HG03571 (cell line): ENCODE data around the gene GNG10.
"Not testable (repeated sequence)": the region's sequence is repeated elsewhere in the genome, so short reads cannot be mapped to it uniquely, and the experiment has no call there.

Experiments used
- ATAC-seq: cut with Tn5 transposase; IDR thresholded peaks from one replicate; pipeline ENCODE4 v1.9.1; 2021; ENCODE audit not compliant: unreplicated experiment

GNG10 gene

DNA sequence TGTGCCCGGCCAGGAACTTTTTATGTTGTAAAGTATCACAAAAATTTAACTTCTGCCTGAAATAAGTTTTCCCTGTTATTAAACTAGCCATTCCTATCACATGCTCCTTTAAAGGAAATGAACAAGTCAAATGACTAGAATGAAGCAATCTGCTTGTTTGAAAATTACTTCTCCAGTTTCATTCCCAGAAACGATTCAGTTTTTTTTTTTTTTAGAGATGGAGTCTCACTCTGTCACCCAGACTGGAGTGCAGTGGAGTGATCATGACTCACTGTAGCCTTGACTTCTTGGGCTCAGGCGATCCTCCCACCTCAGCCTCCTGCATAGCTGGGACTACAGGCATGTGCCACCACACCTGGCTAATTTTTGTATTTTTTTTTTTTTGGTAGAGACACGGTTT, 13.3 kb upstream of the GNG10 start:
- no peak for ATAC-seq

DNA sequence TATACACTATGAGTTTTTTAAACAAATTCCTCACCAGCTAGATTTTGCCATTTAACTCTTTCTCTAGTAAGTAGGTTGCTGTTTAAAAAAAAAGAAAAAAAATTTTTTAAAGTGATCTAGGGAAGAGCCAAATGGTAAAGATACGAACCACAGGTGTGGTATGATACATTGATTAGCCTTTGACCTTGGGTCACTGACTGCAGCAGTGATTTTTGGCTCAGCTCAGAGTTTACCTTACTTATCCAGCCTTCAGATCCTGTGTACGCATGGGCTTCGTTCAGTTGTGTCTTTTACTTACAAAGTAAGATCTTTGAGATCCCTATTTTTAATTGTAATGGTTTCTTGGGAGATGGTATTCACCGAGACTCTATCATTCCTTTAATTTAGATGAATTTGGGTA, 12.4 kb upstream of the GNG10 start:
- no peak for ATAC-seq

DNA sequence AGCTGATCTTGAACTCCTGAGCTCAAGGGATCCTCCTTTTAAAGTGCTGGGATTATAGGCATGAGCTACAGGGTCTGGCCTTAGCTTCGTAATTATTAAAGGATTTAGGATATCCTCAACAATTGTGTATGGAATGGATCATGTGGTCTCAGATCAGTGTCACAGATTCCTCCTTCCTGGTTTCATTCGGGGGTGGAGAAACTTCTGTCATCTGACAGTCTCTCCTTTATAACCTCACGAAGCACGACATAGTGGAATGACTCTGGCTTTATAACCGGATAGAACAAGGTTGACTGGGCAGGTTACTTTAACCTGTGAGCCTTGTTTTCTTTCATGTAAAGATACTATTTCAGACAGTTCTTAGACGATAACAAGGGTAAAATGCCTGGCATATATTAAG, 4.4 kb upstream of the GNG10 start:
- no peak for ATAC-seq

DNA sequence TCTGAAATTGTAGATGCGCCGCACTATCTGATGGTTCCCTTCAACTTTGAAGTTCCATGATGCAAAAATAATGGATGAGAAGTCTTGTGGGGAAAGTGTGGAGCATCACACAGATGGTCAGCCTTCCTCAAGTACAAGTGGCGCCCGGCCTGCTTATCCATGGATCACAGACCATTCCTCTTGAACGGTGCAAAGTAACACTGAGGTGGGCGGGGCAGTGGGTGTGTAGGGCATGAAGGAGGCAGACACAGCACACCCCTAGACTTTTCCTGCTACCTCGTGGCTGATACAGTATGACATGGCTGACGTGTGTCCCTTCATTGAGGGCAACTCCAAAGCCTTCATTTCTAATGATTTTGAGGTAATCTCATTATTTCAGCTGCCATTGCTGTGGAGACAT, 2.5 kb upstream of the GNG10 start:
- ATAC-seq = no peak

DNA sequence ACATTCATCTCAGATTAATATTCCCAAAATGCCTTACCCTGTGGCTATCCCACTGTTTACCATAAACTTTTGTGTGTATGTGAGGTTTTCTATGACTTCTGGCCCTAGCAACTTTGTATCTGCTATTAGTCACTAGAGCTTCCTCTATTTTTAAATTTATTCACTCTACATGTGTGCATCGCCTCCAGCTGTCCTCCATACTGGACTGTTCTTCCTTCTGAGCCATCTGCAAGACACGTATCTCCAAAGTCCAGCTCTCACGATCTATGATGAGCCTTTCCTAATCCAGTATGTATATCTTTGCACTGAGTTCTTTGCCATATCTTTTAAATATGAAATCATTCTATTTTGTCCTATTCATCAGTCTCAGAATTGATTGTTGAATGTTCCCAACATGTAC, 1.7 kb upstream of the GNG10 start:
- no peak for ATAC-seq

DNA sequence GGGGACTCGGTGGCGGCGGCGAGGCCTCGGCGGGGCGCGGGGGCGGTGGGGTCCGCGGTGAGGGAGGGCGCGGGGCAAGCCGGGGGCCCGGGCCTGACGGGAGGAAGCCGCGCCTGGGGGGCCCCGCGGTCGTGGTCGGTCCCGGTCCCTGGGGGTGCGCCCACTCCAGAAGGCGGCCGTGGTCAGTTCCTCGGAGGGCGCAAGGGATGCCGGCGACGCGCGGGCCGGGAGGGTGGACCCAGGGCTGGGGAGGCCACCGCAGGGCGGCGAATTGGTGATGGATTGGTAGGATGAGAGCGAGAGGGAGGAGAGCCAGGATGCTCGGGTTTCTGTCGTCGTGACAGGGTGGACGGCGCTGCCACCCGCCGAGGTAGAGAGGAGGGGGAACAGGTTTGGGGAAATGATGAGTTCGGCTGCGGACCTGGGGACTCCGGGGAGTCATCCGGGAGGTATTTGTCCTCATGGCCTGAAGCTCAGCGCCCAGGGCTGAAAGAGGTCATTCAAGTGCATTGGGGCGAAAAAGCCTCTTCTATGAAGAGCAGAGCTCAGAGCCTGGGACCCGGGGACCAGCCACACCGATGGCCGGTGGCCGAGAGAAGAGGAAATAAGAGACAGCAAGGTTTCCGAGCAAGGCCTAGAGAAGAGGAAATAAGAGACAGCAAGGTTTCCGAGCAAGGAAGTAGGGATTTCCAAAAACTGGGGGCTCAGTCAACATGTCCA, 557 bp downstream of the GNG10 start:
- peak; percentile 36 for ATAC-seq

DNA sequence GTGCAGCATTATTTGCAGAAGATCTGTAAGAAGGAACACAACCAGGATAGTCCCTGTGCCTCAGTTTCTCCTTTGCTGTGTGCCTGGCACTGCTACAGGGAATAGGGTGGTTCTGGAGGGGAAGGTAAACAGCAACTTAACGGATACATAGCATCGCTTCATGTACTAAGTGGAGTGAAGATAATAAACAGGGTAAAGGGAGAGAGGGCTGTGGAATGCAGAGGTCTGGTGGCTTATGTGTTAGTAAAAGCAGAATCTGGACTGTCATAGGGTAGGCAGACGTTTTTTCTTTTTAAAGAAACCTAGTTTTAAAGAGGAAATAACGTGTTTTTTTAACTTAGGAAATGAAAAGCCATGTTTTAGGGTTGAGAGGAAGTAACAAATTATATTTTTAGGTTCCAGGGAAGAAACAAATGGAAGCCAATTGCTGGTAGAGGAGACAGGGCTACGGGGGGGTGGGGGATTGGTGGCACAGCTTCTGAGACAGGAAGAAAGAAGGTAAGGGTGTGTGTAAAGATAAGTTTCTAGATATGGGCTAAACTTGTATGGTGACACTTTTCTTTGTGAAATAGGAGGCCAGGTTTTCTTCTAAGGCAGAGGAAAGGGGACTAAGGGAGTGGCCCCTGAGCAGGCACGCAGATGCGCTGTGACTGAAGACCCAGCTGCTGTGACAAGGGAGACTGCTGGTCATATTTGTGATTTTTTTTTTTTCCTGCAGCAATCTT, 1.3 kb downstream of the GNG10 start:
- ATAC-seq = no peak

DNA sequence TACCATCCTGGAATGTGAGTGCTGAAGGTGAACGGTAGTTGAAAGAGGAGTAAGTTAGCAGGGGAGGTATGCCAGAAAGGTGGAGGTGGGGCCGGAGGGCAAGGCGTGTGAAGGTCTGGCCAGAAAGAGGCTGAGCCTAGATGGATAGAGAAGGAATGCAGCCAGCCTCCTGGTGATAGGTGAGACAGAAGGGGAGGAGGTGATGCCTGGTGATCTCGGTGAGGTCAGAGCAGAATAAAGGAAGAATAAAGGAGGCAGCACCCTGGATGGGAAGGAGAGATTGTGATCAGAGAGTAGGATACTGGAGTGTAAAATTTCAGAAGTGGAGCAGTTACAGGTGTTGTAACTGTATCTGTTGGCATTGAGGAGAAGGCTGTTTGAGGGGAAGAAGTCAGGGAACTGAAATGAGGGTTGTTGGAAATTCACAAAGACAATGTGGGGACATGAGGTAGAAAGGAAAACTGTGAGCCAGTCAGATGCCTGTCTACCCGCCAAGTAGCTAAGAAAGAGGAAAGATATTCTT, 2.0 kb downstream of the GNG10 start:
- ATAC-seq = no peak

DNA sequence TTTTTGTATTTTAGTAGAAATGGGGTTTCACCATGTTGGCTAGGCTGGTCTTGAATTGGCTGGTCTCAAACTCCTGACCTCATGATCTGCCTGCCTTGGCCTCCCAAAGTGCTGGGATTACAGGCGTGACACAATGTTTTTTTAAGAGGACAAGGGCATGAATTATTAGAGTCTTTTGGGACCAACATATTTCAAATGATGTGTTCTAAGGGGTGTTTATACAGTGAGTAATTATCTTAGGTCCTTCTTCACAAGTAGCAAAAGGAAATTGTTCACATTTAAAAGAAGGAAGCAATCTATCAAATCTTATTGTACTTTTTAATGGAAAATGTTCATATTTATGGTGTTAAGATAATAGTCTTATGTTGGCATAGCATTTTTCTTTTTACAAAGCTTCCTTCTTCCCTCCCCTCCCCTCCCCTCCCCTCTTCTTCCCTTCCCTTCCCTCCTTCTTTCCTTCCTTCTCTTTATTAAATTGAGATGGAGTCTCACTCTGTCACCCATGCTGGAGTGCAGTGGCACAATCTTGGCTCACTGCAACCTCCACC, 6.7 kb downstream of the GNG10 start:
- ATAC-seq = no peak

DNA sequence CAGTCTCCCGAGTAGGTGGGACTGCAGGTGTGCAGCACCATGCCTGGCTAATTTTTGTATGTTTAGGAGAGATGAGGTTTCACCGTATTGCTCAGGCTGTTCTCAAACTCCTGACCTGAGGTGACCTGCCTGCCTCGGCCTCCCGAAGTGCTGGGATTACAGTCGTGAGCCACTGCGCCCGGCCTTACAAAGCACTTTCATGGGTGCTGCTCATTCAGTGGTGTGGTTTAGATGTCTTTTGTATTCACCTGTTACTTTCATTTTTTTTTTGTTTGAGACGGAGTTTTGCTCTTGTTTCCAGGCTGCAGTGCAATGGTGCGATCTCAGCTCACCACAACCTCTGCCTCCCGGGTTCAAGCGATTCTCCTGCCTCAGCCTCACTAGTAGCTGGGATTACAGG, 7.2 kb downstream of the GNG10 start:
- ATAC-seq = not testable (repeated sequence)

DNA sequence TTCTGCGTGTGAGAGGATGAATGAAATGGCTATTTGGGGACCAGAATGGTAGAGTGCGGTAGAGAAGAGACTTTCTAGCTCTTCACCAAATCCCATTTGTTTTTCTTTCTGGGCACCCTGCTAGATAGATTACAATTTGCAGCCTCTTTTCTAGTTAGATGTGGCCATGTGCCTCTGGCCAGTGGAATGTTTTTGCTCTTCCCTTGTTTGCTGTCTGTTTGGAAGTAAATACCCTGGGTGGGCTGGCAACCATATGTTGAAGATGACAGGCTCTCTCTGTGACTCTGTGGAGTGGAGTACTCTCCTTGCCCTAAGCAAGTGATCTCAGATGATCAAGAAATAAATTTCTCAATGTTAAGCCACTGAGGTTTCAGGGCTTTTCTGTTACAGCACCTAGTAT, 12.9 kb downstream of the GNG10 start:
- ATAC-seq = no peak

DNA sequence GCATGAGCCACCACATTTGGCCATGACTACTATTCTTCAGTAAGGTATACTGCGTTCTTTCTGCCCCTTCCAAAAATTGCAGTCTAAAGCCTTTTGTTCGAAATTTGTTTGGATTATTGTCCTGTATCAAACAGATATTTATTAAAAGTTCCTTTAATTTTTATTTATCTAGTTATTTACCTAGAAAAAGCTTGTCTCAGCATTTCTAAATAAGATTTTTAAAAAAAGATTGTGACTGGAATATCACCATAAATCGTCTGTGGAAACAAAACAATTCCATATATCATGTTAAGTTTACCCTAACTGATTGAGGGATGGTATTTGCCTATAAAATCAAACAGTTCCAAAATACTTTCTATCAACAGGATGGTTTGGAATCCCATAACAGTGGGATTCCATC, 14.7 kb downstream of the GNG10 start:
- ATAC-seq = no peak

DNA sequence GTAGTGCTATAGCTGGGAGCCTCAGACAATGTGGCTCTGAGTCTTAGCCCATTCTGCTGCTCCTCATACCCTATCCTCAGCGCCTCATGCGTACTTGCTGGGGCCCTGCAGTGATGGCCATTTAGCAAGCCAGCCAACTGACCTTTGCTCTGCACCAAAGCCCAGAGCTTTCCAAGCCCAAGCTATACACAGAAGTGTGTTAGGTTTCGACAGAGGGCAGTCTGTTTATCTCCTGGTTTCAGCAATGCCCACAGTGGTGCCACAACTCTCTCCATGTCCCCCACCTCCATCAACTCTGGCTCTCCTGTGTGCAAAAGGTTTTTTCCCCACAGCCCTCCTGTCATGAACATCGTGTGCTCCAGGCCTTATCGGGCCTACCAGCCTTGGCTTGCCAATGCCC, 16.9 kb downstream of the GNG10 start:
- no peak for ATAC-seq

DNA sequence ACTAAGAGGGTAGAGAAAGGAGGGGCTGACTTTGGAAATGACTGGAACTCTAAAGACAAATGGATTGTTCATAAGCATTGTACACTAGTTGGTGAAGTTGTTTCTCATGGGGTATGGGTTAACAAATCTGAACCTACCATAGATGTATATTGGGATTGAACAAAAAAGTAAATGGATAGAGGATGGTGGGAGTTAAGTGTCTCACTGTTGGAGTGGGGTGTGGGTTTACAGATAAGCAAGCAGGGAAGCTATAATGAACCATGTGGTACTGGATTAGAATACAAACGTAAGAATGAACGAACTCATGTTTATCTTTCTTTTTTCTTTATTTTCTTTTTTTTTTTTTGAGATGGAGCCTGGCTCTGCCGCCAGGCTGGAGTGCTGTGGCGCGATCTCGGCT, 17.8 kb downstream of the GNG10 start:
- ATAC-seq = no peak

DNA sequence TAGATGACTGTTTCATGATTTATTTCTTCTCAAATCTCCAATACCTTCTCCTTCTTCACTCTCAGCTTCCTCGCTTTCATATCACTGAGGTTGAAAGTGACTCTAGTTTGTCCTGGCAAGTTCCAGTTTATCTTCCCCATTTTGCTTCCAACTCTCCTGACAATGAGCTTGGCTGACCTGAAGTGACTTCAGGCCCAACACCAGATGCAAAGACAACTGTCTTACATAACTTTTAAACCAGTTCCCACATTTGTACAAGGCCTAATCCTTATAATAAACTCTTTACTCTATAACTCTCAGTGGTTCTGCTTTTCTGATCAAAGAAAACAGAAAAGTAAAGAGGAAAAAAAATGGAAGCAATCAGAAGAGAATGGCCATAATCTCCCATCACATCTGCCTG, 22.0 kb downstream of the GNG10 start:
- ATAC-seq = no peak

DNA sequence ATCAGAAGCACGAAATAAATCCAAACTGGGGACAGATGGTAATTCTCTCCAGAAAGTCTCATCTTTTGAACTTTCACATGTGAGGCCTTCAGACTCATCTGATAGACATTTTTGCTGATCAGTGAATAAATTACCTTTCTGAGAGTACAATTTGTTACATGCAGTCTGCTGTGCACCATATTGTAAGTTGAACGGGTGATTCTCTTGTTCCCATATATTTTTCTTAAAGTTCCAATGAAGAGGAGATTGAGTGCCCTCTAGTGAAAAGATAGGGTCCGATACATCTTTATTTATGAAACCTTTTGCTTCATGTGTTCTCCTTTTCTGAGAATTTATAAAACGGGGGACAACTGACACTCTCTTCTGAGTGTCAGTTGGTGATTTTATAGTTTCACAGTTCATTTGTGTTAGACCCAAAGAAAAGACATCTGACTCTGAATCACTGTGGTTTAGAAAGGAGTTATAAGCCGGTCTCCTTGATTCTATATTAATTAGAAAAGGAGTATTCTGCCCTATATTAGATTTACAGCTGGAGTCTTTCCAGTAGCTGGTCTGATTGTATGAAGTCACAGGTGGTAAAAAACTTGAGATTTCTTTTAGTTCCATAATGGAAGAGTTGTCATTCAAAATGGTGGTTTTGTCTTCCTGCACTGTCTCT, 30.4 kb downstream of the GNG10 start:
- ATAC-seq = no peak

DNA sequence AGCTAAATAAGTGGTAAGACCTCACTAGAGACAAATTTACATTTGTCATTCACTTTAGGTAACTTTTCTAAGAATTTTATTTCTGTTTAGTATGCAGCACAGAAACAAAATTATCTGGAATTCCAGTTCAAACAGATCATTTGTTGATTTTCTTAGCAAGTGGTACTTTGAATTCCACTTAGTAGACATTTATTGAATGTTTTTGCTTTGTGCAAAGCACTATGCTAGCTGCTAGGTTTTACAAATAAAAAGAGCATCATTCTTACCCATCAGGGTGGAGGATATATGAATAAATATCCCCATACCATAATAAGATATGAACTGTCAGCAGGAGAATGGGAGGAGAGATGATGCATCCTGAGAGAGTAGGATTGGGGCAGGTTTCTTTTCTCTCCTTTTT, 35.4 kb downstream of the GNG10 start:
- no peak for ATAC-seq

DNA sequence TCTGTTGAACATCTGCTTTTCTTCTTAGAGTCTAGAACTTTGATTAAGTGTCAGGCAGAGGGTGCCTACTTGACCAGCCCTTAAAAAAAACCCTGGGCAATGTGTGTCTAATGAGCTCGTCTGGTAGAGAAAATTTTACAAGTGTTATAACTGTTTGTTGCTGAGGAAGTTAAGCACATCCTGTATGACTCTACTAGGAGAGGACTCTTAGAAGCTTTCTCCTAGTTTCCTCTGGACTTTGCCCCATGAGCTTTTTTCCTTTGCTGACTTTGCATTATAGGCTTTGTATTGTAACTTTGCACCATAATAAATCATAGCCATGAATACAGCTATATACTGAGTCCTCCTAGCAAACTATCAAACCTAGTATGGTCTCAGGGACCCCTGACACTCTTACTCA, 39.4 kb downstream of the GNG10 start:
- no peak for ATAC-seq

DNA sequence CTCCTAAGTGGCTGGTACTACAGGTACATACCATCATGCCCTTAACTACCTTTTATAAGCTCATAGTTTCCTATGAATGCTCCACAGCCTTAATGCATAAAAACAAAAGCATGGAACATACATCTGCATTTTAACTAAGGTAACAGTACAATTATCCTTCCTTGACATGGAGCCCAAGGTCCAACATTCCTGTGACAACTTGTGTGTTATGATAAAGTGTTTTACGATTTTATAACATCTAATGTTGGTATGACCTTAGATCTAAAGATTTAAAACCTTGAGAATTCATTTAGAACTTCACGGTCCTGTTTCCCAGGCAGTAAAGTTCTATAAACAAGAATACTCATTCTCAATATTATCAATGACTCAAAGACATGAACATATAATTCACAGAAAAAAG, 43.1 kb downstream of the GNG10 start:
- ATAC-seq = no peak

DNA sequence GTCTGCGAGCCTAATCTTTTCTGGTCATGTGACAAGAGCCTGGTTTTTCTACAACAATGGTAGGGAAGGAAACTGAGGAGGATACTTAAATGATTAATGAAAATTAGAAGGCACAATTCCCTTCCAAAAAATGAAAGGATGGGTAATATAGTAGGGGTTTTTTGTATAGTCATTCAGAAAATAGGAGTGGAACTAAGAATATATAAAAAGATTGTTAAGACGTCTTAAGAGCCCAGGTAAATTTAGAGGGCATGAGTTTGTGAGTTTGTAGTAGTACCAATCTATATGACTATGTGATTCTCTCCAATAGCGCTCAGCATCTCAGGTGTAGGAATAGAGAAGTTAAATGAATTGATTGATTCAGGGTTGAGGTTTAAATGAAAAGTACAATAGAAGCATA, 50.1 kb downstream of the GNG10 start:
- ATAC-seq = no peak

DNA sequence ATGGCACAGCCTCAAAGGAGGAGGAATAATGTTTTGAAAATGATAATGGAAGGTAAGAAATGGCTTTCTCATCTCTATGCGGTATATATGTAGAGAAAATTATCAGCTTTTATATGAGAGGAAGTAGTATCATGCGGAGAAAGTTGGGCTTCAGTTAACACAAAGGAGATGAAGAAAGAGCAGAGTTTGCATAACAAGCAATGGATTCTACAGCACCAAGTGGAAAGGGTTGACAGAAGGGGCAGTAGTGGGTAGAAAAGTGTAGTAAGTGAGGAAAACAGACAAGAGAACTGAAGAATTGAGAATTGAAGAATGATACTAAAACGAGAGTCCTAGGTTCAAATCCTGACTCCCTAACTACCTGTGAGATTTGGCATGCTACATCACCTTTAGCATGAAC, 51.0 kb downstream of the GNG10 start:
- no peak for ATAC-seq

DNA sequence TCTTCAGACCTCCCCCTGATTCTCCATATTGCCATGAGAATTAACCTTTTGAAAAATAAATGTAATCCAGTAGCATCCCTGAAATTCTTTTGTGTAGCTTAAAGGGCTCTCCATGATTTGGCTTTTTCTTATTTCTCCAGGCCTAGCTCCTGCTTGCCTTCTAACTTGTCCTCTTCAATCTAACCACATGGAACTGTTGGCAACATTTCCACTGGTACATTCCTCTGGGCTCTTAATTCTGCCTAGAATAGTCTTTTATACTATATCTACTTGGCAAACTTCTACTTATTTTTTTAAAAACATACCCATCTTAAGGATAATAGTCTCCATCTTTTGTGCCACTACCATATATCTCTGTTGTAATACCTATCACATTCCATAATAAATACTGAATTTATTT, 54.1 kb downstream of the GNG10 start:
- no peak for ATAC-seq
